Effector CD8-positive, alpha-beta T cell (primary cell): ENCODE measurements around the gene CDKN2B-AS1.

ENCODE experiments used
- DNase-seq: peaks from one replicate; lab custom pipeline; 2025; lab: John Stamatoyannopoulos, UW

Gene CDKN2B-AS1

DNA sequence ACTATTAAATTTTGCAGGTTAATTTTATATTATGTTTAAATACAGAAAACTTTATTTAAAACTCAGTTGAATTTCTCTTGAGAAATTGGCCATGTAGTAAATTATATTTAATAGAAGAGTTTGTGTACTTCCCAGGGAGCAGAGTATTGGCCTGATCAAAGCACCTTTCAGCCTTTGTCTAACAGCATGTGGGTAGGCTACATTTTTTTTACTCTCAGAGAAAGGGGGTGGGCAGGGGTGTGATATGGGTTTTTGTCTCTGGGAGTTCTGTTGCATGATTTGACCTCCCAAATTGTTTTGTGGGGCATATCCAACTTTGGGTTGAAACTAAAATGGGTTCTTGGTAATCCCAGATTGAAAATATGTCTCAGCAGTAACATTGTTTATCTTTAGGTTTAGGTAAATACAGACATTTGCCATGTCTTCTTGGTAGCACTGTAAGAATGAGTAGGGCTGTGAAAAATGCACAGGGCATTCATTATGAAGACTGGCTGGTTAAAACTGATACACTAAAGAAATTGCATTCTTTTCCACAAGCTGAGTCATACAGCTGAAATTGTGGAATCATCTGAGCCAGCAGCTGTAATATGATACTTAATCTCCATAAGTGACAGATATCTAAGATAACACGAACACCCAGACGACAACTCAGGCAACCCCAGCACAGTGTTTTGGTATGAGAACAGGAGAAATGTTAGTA, 89.9 kb downstream of the CDKN2B-AS1 start:
- no peak for DNase-seq

- DNase-seq: no peak
Observed at GRCh38 chr9:22088053-22088716, 93.6 kb downstream of the CDKN2B-AS1 start.

DNA sequence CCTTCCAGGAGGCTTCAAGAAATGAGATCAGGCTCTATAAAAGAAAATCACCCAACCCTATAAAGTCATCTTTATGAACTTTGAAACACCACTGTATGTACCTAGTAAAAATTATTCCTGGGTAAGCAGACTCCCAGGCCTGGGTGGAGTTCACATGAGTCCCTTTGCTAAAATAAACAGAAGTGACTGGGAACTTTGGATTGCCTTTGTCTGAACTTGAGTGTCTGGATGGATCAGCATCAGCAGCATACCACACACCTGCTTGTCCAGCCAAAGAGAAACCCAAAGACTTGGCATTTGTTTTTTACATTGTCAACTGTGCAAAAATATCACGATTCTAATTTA, 94.1 kb downstream of the CDKN2B-AS1 start:
- no peak for DNase-seq

DNA sequence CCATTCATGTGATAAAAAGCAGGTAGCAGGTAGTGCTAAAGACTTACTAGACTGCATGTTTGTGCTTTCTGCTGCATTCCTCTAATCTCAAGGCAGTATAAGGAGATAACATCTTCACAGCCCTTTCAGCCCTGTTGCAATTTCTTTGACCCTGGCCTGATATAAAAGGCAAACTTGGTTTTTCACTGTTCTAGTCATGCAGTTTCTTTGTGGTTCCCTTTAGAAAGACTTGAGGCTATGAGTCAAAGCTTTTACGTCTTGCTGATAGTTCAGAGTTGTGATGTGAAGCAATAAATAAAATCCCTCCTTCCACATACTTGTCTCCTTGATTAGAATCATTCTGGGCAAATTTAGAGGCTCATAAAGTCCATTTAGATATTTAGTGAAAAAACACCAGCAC, 103.1 kb downstream of the CDKN2B-AS1 start:
- no peak for DNase-seq

GRCh38 chr9:22098643-22099332, 104.2 kb downstream of the CDKN2B-AS1 start:
- no peak for DNase-seq

- no peak for DNase-seq
Observed at GRCh38 chr9:22100626-22101025, 106.0 kb downstream of the CDKN2B-AS1 start.

- DNase-seq: no peak
Observed at GRCh38 chr9:22102146-22103053, 107.8 kb downstream of the CDKN2B-AS1 start.

- no peak for DNase-seq
Observed at GRCh38 chr9:22103685-22104575, 109.3 kb downstream of the CDKN2B-AS1 start.

GRCh38 chr9:22105005-22105722, 110.6 kb downstream of the CDKN2B-AS1 start:
- DNase-seq: no peak

DNA sequence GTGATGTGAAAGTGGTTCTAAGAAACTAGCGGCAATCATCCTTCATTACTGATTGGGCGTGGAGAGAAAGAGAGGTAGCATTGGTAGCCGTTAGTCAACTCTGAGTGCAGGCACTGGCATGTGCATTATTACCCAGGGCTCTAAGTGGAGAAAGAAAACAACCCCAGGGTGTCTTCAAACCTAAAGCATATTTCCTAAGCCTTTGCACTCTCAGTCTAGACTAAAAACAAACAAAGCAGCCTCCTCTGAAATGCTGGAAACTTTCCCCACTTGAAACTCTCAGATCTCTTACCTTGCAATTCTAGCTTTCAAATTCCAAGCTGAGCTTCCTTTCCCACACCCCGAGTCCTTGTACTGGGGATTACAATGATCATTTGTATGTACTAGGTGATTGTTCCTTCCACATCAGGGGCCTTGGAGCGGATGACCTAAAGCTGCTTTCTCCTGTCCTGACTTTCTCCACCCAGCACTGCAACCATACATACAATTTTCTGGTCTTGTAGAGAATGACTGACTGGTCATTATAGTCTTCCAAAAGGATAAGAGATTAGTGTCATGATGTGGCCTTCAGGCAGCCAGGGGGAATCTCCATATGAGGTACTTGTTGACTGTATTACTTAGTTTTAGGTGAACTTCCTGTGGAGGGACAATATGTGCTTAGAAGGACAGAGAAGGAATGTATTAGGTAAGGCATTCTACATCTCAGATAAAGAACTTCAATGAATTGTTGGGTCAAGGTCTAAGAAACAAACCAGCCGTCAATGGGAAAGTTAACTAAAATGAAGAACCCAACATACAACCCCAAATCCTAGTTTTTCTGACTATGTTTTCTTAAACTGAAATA, 112.8 kb downstream of the CDKN2B-AS1 start:
- no peak for DNase-seq

DNA sequence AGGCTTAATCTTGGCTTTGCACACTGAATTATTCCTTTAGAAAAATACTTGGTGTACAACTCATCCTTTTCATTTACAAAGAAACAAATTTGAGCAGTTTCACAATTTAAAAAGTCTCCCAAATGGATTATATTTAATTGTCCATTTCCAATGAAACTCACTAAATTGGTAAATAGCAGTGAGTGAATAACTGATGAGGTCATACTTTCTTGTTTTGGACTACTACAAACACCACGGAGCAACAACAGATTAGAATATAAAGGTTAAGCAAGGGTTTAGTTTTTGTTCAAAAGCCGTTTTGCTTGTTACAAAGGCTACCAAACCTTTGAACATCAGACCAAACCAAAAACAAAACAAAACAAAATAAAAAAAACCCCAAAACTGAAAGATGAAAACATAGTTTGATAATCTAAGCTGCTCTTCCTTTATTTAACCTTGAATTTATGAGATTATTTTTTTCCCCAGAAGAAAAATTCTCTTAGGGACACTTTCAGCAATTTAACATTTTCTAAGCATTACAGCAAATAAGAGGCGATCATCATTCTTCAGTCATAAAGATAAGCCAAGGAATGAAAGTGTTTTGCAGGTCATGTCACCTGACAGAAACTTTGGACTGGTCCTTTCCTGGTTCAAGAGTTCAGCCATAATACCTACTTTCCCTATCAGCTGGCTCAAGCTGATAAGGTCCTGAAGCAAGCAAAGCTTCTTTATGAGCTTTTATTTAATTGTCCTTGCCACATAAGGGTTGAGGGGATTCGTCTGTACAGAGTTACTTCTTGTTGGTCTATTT, 114.2 kb downstream of the CDKN2B-AS1 start:
- DNase-seq: no peak

DNA sequence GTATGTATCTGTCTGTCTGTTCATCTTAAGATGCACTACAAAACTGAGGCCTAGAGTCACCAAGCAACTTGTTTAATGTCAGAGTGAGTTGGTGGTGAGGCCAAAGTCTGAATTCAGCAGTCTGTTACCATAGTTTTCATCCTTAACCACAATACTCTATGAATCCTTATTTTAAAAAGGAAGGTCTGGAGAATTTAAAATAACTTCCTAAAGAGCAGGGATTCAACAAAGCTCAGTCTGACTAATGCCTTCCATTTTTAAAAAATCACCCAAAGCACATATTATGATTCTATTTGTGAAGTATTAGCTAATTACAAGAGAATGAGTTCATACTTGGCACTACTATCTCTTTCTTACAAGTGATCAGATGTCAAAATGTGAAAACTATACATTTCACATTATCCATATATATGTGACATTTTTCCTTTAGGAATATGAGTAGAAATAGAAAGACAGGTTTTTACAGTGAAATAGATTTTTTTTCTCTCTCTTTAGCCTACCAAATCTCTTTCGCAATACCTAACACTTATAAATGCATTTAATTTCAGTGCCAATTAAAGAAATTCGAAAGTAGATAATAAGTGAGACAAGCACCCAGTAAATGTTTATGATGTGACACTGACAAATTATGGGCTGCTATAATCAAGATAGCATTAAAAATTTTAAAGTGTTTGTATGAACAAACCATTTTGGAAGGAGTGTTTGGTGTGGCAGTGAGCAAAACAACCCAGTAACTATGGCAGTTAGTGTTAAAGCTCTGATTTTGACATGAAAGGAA, 116.8 kb downstream of the CDKN2B-AS1 start:
- DNase-seq: no peak

GRCh38 chr9:22111954-22112247, 117.3 kb downstream of the CDKN2B-AS1 start:
- DNase-seq: no peak

GRCh38 chr9:22112870-22113821, 118.6 kb downstream of the CDKN2B-AS1 start:
- DNase-seq: no peak

GRCh38 chr9:22114956-22115355, 120.4 kb downstream of the CDKN2B-AS1 start:
- DNase-seq: no peak

- no peak for DNase-seq
Observed at GRCh38 chr9:22116758-22117157, 122.2 kb downstream of the CDKN2B-AS1 start.
